HepG2 (cell line): ENCODE data around the gene RERG. TPM values are rescaled to one million over a fixed set of nuclear protein-coding genes. Genes with fewer than 3 reads are reported as not detected.

Source experiments
- ATAC-seq: fragments of 200-7000 bp; cut with Tn5 transposase; 3 replicates; pipeline ENCODE4 v1.9.1; 2020; ENCODE audit warnings: mild to moderate bottlenecking, moderate library complexity
- BruUV-seq: library from RNA; stranded (reverse); fragments of 400-500 nt; replicated peaks from 2 replicates; lab custom pipeline; 2021; lab: Mats Ljungman, UMichigan
- CTCF ChIA-PET: fragments of 300-600 bp; formaldehyde crosslinking; extraction: SDS; loops from one replicate; lab custom pipeline; 2021; ENCODE audit warnings: low total read pairs, inconsistent platforms, low intra/inter-chr PET ratio; lab: Yijun Ruan, JAX
- POLR2A ChIA-PET: fragments of 350-600 bp; sonication (Branson Sonifier 250); formaldehyde crosslinking; loops from one replicate; lab custom pipeline; 2020; ENCODE audit warnings: antibody characterized with exemption, inconsistent platforms; lab: Yijun Ruan, JAX
- DNase-seq: peaks from one replicate; pipeline ENCODE4 v3.0.0-alpha.2; 2015; ENCODE audit warnings: low spot score
- FAIRE-seq: peaks from 3 replicates; lab custom pipeline; 2011; peaks lifted over from hg19 to GRCh38; lab: Jason Lieb, UNC
- H2AFZ ChIP-seq: one replicate; pipeline ENCODE4 v1.6.1; 2011; ENCODE audit warnings: low read length, inconsistent platforms
- H3K27ac ChIP-seq: fragments of 300-600 bp; 3 replicates; pipeline ENCODE4 v1.8.0; 2011; ENCODE audit warnings: mixed run types, mild to moderate bottlenecking, mixed read lengths, low read length, inconsistent platforms; ENCODE audit not compliant: insufficient read depth; ENCODE audit errors: extremely low read length
- H3K27me3 ChIP-seq, 2 experiments: fragments of 200-600 bp in 1 of 2; 2 replicates in 1 of 2; 3 replicates in 1 of 2; pipeline versions ENCODE4 v1.6.0 to v1.8.0; 2011; ENCODE audit warnings: low read length in 2 of 2, mild to moderate bottlenecking in 2 of 2, moderate library complexity in 2 of 2, inconsistent platforms in 1 of 2; ENCODE audit not compliant: insufficient read depth in 2 of 2, control insufficient read depth in 1 of 2
- H3K36me3 ChIP-seq, 2 experiments: fragments of 200-600 bp in 1 of 2; replicated peaks in 1 of 2; 2 replicates in 1 of 2; 3 replicates in 1 of 2; pipeline versions ENCODE4 v1.5.1 to v1.8.0; 2011; ENCODE audit warnings: low read length in 2 of 2, inconsistent platforms in 1 of 2; ENCODE audit not compliant: insufficient read depth in 2 of 2, control insufficient read depth in 1 of 2
- H3K4me1 ChIP-seq: 2 replicates; pipeline ENCODE4 v1.5.1; 2012; ENCODE audit warnings: low read length, inconsistent platforms; ENCODE audit not compliant: insufficient read depth
- H3K4me2 ChIP-seq: 2 replicates; pipeline ENCODE4 v1.6.0; 2011; ENCODE audit warnings: low read depth, low read length, inconsistent platforms
- H3K4me3 ChIP-seq, 3 experiments: fragments of 200-600 bp in 1 of 3; sonication (generic), shearing (Covaris generic) in 1 of 3; replicated peaks in 1 of 3; 2 replicates each; pipeline ENCODE4 v1.5.1; 2011 to 2016; ENCODE audit warnings: low read length in 3 of 3, inconsistent platforms in 2 of 3, low read depth in 2 of 3, mild to moderate bottlenecking in 2 of 3, control low read depth in 1 of 3, mixed read lengths in 1 of 3; ENCODE audit not compliant: insufficient read depth in 1 of 3
- H3K79me2 ChIP-seq: one replicate; pipeline ENCODE4 v1.6.1; 2011; ENCODE audit warnings: low read length, inconsistent platforms; ENCODE audit not compliant: insufficient read depth
- H3K9ac ChIP-seq: 2 replicates; pipeline ENCODE4 v1.6.0; 2011; ENCODE audit warnings: mild to moderate bottlenecking, low read depth, low read length, inconsistent platforms; ENCODE audit not compliant: insufficient read depth
- H3K9me3 ChIP-seq: 2 replicates; pipeline ENCODE4 v1.5.1; 2012; ENCODE audit warnings: mild to moderate bottlenecking, low read length
- H4K20me1 ChIP-seq: 2 replicates; pipeline ENCODE4 v1.6.0; 2011; ENCODE audit warnings: inconsistent platforms, mild to moderate bottlenecking, low read length, moderate library complexity; ENCODE audit not compliant: insufficient read depth
- BRD4 ChIP-seq: sonication (generic); formaldehyde crosslinking; IDR thresholded peaks from 2 replicates; pipeline ENCODE4 v1.4.0; 2020; ENCODE audit warnings: missing genetic modification reagents
- MBD4 ChIP-seq: IDR thresholded peaks from 2 replicates; pipeline ENCODE4 v1.6.1; 2012; ENCODE audit warnings: low read length, inconsistent platforms, borderline replicate concordance
- POLR2G ChIP-seq: fragments of 200-400 bp; formaldehyde crosslinking; IDR thresholded peaks from 2 replicates; pipeline ENCODE4 v1.6.1; 2018; ENCODE audit warnings: mild to moderate bottlenecking, low read depth, low read length, moderate library complexity
- REPIN1 ChIP-seq: sonication (generic); formaldehyde crosslinking; IDR thresholded peaks from 2 replicates; pipeline ENCODE4 v1.8.0; 2022; ENCODE audit warnings: missing genetic modification reagents, low read depth, mild to moderate bottlenecking, borderline replicate concordance
- SCMH1 ChIP-seq: sonication (generic); formaldehyde crosslinking; IDR thresholded peaks from 2 replicates; pipeline ENCODE4 v1.9.0; 2021; ENCODE audit warnings: missing genetic modification reagents, mild to moderate bottlenecking, borderline replicate concordance
- SRSF1 ChIP-seq: fragments of 200-400 bp; formaldehyde crosslinking; optimal IDR thresholded peaks from 2 replicates; pipeline ENCODE3; 2017; ENCODE audit warnings: mild to moderate bottlenecking, low read depth, low read length, moderate library complexity
- ZNF430 ChIP-seq: sonication (generic); formaldehyde crosslinking; IDR thresholded peaks from 2 replicates; pipeline ENCODE4 v1.9.0; 2021; ENCODE audit warnings: mild to moderate bottlenecking, missing genetic modification reagents
- ZSCAN20 ChIP-seq: sonication (generic); formaldehyde crosslinking; IDR thresholded peaks from 2 replicates; pipeline ENCODE4 v1.4.0; 2020; ENCODE audit warnings: missing genetic modification reagents, mild to moderate bottlenecking, borderline replicate concordance
- WGBS: methylation state at CpG from one replicate; pipeline ENCODE4 v1.1.6; 2017; ENCODE audit warnings: low lambda C conversion rate; 5-methylcytosine and 5-hydroxymethylcytosine counted together
- in situ Hi-C: cut with HindIII; loops from 2 replicates; pipeline ENCODE4 v1.10.0; 2017; ENCODE audit warnings: low pct_unique_long_range_greater_than_20kb; ENCODE audit not compliant: extremely low pct_ligation_motif_present
- intact Hi-C: fragments of 100-400 bp; cut with micrococcal nuclease; formaldehyde crosslinking; loops from one replicate; pipeline ENCODE4 v1.10.0; 2022; ENCODE audit not compliant: unreplicated experiment
- polyA plus RNA-seq, 8 experiments: library from polyadenylated mRNA; depleted of rRNA in 3 of 8; stranded (reverse) in 7 of 8; unstranded in 1 of 8; fragments of >200 nt; fragmentation: Illumina TruSeq in 4 of 8; extraction: Trizol in 4 of 8; gene quantifications; 2 replicates each; pipeline versions ENCODE4 v1.2.1 to v1.2.3, GENCODE V29; 2011 to 2016; ENCODE audit warnings: low read depth in 4 of 8, missing spikeins in 1 of 8, mixed read lengths in 1 of 8; ENCODE audit not compliant: insufficient read depth in 1 of 8
- total RNA-seq, 5 experiments: library from RNA; depleted of rRNA; stranded (reverse); fragments of >200 nt; fragmentation: Illumina TruSeq; extraction: Trizol; gene quantifications; 2 replicates each; pipeline ENCODE4 v1.2.3, GENCODE V29; 2016; ENCODE audit warnings: low read depth in 1 of 5
- TF ChIP-seq, protein P1 (sequence below): sonication (generic); formaldehyde crosslinking; IDR thresholded peaks from 2 replicates; pipeline ENCODE4 v1.8.1; 2023; ENCODE audit warnings: mild to moderate bottlenecking, missing genetic modification reagents, borderline replicate concordance
- TF ChIP-seq, protein P2 (sequence below): IDR thresholded peaks from 2 replicates; pipeline ENCODE4 v1.6.1; 2016; ENCODE audit warnings: low read depth, missing genetic modification reagents, missing compliant biosample characterization
- TF ChIP-seq, protein P3 (sequence below): sonication (generic); formaldehyde crosslinking; IDR thresholded peaks from 2 replicates; pipeline ENCODE4 v1.8.0; 2022; ENCODE audit warnings: missing genetic modification reagents, mild to moderate bottlenecking, inconsistent platforms, borderline replicate concordance
- TF ChIP-seq, protein P4 (sequence below), 2 experiments: fragments of 450-650 bp in 1 of 2; sonication (generic) in 1 of 2; formaldehyde crosslinking; IDR thresholded peaks; 2 replicates each; pipeline versions ENCODE4 v1.5.0 to v1.8.0; 2020 to 2022; ENCODE audit warnings: mild to moderate bottlenecking in 1 of 2, missing genetic modification reagents in 1 of 2

The RERG gene
- total and polyA plus RNA-seq, 2 of the 13 experiments (the other 11 are each of a cell fraction or from before 2014, with no cell fraction given): not detected

DNA sequence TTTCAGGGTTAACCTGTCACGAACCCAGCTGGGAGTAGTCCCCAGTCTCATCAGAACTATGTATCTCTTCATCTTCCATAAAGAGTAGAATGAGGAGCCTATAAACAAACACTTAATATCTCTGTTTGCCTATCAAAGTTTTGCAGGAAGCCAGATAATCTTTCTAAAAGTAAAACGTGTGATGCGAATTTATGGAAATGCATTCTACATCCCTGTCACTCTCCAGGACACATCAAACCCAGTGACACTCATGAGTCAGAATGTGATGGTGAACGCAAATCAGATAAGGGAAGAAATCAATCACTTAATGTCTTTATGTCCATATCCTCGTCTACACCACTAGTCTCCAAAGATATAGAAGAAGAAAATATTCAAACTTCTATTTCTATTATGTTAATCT lies 37.4 kb downstream of the RERG start:
- ATAC-seq (no peak), DNase-seq (no peak), FAIRE-seq (no peak)
- POLR2A ChIA-PET: no interaction called here
- Histone ChIP-seq H3K4me2 (no peak overlapping the region), H3K79me2 (no peaks in the 10 kb centered on the region), H3K9ac (no peak overlapping the region), H3K4me3 (no peak overlapping the region), H3K27ac (no peak overlapping the region), H3K9me3 (no peaks in the 10 kb centered on the region), H3K4me1 (no peaks in the 10 kb centered on the region), H2AFZ (no peak overlapping the region), H3K27me3 (no peaks in the 10 kb centered on the region), H3K36me3 (no peaks in the 10 kb centered on the region), H4K20me1 (no peaks in the 10 kb centered on the region)
- 10% methylated on average over 5 of the region's 5 CpGs for WGBS
- no peak for TF ChIP-seq POLR2G
- no peak for TF ChIP-seq SRSF1
- TF ChIP-seq ZNF430 (CRISPR knock-in tag): no peak
- TF ChIP-seq REPIN1 (CRISPR knock-in tag): no peak
- TF ChIP-seq BRD4 (CRISPR knock-in tag): no peak
- TF ChIP-seq, protein P1, sequence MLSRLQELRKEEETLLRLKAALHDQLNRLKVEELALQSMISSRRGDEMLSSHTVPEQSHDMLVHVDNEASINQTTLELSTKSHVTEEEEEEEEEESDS (CRISPR knock-in tag): no peak
- TF ChIP-seq, protein P2, sequence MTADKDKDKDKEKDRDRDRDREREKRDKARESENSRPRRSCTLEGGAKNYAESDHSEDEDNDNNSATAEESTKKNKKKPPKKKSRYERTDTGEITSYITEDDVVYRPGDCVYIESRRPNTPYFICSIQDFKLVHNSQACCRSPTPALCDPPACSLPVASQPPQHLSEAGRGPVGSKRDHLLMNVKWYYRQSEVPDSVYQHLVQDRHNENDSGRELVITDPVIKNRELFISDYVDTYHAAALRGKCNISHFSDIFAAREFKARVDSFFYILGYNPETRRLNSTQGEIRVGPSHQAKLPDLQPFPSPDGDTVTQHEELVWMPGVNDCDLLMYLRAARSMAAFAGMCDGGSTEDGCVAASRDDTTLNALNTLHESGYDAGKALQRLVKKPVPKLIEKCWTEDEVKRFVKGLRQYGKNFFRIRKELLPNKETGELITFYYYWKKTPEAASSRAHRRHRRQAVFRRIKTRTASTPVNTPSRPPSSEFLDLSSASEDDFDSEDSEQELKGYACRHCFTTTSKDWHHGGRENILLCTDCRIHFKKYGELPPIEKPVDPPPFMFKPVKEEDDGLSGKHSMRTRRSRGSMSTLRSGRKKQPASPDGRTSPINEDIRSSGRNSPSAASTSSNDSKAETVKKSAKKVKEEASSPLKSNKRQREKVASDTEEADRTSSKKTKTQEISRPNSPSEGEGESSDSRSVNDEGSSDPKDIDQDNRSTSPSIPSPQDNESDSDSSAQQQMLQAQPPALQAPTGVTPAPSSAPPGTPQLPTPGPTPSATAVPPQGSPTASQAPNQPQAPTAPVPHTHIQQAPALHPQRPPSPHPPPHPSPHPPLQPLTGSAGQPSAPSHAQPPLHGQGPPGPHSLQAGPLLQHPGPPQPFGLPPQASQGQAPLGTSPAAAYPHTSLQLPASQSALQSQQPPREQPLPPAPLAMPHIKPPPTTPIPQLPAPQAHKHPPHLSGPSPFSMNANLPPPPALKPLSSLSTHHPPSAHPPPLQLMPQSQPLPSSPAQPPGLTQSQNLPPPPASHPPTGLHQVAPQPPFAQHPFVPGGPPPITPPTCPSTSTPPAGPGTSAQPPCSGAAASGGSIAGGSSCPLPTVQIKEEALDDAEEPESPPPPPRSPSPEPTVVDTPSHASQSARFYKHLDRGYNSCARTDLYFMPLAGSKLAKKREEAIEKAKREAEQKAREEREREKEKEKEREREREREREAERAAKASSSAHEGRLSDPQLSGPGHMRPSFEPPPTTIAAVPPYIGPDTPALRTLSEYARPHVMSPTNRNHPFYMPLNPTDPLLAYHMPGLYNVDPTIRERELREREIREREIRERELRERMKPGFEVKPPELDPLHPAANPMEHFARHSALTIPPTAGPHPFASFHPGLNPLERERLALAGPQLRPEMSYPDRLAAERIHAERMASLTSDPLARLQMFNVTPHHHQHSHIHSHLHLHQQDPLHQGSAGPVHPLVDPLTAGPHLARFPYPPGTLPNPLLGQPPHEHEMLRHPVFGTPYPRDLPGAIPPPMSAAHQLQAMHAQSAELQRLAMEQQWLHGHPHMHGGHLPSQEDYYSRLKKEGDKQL (CRISPR knock-in tag): no peak
- no peak for TF ChIP-seq MBD4
- TF ChIP-seq ZSCAN20 (CRISPR knock-in tag): no peak
- TF ChIP-seq, protein P3, sequence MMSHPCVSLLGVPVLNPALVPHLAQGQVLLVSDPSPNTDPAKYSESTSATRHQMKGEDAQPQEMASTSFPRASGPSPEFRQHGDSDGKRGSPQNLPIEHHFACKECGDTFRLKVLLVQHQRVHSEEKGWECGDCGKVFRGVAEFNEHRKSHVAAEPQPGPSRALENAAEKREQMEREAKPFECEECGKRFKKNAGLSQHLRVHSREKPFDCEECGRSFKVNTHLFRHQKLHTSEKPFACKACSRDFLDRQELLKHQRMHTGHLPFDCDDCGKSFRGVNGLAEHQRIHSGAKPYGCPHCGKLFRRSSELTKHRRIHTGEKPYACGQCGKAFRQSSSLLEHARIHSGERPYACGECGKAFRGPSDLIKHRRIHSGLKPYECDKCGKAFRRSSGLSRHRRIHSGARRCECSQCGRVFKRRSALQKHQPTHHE (CRISPR knock-in tag): no peak
- TF ChIP-seq, protein P4, sequence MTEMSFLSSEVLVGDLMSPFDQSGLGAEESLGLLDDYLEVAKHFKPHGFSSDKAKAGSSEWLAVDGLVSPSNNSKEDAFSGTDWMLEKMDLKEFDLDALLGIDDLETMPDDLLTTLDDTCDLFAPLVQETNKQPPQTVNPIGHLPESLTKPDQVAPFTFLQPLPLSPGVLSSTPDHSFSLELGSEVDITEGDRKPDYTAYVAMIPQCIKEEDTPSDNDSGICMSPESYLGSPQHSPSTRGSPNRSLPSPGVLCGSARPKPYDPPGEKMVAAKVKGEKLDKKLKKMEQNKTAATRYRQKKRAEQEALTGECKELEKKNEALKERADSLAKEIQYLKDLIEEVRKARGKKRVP (CRISPR knock-in tag; IDR thresholded peaks at IDR 0.05): no peak
- TF ChIP-seq SCMH1 (CRISPR knock-in tag): no peak
- CTCF ChIA-PET: no interaction called here
- no TSS peak for BruUV-seq
- in situ Hi-C loops: no loop called here
- intact Hi-C loops: loop anchor here (2.0 kb wide), 1 partner anchor 37 kb away; the partner anchor contains the start of gene RERG
